Ascending aorta (tissue), 2 donors: ENCODE data around the gene OR9A2. TPM values are rescaled to one million over a fixed set of nuclear protein-coding genes. Genes with fewer than 3 reads are reported as not detected.
"Not testable (repeated sequence)": the region's sequence is repeated elsewhere in the genome, so short reads cannot be mapped to it uniquely, and the experiment has no call there.

Experiments used
- DNase-seq, 2 donors: peaks; one replicate each; pipeline ENCODE4 v3.0.0-alpha.2; 2019; ENCODE audit warnings: low spot score in 2 of 2
- H3K27ac ChIP-seq, 2 donors: fragments of 200-600 bp; sonication (generic); one replicate each; pipeline ENCODE4 v1.5.1; 2016 to 2017; ENCODE audit warnings: mild to moderate bottlenecking in 1 of 2
- H3K27me3 ChIP-seq: fragments of 200-600 bp; sonication (generic); one replicate; pipeline ENCODE4 v1.5.1; 2017
- H3K36me3 ChIP-seq, 2 donors: fragments of 200-600 bp; sonication (generic); one replicate each; pipeline ENCODE4 v1.5.1; 2016
- H3K4me1 ChIP-seq, 2 donors: fragments of 200-600 bp; sonication (generic); one replicate each; pipeline ENCODE4 v1.5.1; 2016 to 2017; ENCODE audit warnings: mild to moderate bottlenecking in 1 of 2
- H3K4me3 ChIP-seq, 2 donors: fragments of 200-600 bp; sonication (generic); one replicate each; pipeline ENCODE4 v1.5.1; 2016 to 2017; ENCODE audit warnings: mild to moderate bottlenecking in 1 of 2
- H3K9me3 ChIP-seq, 2 donors: fragments of 200-600 bp; sonication (generic); one replicate each; pipeline ENCODE4 v1.5.1; 2016
- intact Hi-C: fragments of 100-400 bp; cut with DNase I; formaldehyde crosslinking; loops from one replicate; pipeline ENCODE4 v1.15.1; 2023
- total RNA-seq: library from RNA; depleted of rRNA; stranded (reverse); fragments of >200 nt; gene quantifications from one replicate; pipeline ENCODE4 v1.1.0, GENCODE V29; 2016
- TF ChIP-seq, protein P1 (sequence below), 3 experiments: fragments of 200-600 bp in 2 of 3; fragments of 450-650 bp in 1 of 3; sonication (generic) in 2 of 3; IDR thresholded peaks; one replicate each; pipeline ENCODE4 v1.5.1; 2016 to 2019; ENCODE audit warnings: antibody characterized with exemption in 3 of 3, mild to moderate bottlenecking in 1 of 3, moderate library complexity in 1 of 3

Gene OR9A2
- total RNA-seq, 1 donor from 2014 or later: not detected

DNA sequence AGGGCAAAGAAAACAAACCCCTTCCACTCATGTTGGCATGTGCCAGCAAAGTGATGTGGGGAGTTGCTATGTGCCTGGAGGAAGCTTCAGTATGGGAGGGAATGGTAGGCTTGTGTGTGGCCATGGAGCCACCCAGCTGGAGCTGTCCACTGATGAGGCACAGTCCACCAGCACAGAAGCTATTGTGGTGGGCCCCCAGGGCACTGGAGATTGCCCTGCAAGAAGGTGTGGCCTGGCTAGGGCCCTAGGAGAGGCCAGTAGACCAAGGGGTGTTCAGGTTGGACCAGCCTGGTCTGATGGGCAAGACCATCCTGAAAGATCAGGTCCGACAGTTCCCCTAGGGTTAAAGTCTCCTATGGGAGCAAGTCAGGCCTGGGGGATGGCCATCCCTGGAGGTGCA is 42.6 kb downstream of the OR9A2 start:
- no peaks in the 10 kb centered on the region for H3K4me1 ChIP-seq

DNA sequence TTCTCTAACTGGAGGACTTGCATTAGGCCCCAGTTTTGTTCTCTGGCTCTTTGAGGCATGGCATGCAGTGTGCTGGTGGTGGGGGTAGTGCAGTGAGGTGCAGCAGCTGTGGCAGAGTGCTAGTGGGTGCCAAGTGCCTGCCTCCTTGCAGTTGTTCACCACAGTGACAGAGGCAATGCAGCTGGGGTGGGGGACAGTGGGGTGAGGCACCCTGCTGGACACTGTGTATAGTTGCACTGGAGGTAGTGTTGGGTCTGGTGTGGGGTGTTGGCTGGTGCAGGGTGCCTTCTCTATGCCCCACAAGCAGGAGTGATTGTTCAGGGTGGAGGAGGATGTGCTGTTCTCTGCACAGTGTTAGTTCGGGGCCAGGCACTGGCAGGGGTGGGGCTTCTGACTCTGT is 43.1 kb downstream of the OR9A2 start:
- H3K36me3 ChIP-seq: no peaks in the 10 kb centered on the region
- H3K4me1 ChIP-seq: no peaks in the 10 kb centered on the region
- no peak for DNase-seq
- TF ChIP-seq, protein P1, sequence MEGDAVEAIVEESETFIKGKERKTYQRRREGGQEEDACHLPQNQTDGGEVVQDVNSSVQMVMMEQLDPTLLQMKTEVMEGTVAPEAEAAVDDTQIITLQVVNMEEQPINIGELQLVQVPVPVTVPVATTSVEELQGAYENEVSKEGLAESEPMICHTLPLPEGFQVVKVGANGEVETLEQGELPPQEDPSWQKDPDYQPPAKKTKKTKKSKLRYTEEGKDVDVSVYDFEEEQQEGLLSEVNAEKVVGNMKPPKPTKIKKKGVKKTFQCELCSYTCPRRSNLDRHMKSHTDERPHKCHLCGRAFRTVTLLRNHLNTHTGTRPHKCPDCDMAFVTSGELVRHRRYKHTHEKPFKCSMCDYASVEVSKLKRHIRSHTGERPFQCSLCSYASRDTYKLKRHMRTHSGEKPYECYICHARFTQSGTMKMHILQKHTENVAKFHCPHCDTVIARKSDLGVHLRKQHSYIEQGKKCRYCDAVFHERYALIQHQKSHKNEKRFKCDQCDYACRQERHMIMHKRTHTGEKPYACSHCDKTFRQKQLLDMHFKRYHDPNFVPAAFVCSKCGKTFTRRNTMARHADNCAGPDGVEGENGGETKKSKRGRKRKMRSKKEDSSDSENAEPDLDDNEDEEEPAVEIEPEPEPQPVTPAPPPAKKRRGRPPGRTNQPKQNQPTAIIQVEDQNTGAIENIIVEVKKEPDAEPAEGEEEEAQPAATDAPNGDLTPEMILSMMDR (IDR thresholded peaks at IDR 0.05): no peak
- intact Hi-C loops: no loop called here
- no peaks in the 10 kb centered on the region for H3K9me3 ChIP-seq
- H3K4me3 ChIP-seq: no peak overlapping the region
- H3K27me3 ChIP-seq: no peaks in the 10 kb centered on the region
- no peak overlapping the region for H3K27ac ChIP-seq

More for the DNA sequence above, 42.6 kb downstream of the OR9A2 start:
- no peaks in the 10 kb centered on the region for H3K36me3 ChIP-seq
- TF ChIP-seq, protein P1 (IDR thresholded peaks at IDR 0.05): no peak
- H3K27ac ChIP-seq: no peak overlapping the region
- no peak overlapping the region for H3K4me3 ChIP-seq
- DNase-seq: no peak
- no peaks in the 10 kb centered on the region for H3K27me3 ChIP-seq
- H3K9me3 ChIP-seq: no peaks in the 10 kb centered on the region
- intact Hi-C loops: no loop called here

DNA sequence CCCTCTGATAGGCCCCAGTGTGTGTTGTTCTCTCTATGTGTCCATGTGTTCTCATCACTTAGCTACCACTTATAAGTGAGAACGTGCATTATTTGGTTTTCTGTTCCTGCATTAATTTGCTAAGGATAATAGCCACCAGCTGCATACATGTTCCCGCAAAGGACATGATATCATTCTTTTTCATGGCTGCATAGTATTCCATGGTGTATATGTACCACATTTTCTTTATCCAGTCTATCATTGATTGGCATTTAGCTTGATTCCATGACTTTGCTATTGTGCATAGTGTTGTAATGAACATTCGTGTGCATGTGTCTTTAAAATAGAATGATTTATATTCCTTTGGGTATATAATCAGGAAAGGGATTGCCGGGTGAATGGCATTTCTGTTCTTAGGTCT is 48.5 kb downstream of the OR9A2 start:
- intact Hi-C loops, H3K36me3 ChIP-seq, H3K9me3 ChIP-seq: not testable (repeated sequence)

More for the DNA sequence above, 48.5 kb downstream of the OR9A2 start:
- not testable (repeated sequence) for H3K4me1 ChIP-seq, H3K4me3 ChIP-seq, H3K27ac ChIP-seq, DNase-seq, H3K27me3 ChIP-seq

Other genes starting within 250 kb of the OR9A2 start
- gene EPHB6, start 172.1 kb downstream of the OR9A2 start, total RNA-seq: 13.1 TPM
- not detected for gene TRPV6, start 141.4 kb downstream of the OR9A2 start, total RNA-seq
- gene TRPV5, start 93.4 kb downstream of the OR9A2 start, total RNA-seq: not detected
- not detected for gene LLCFC1, start 87.6 kb downstream of the OR9A2 start, total RNA-seq
- not detected for gene KEL, start 64.8 kb downstream of the OR9A2 start, total RNA-seq
- gene OR6V1, start 25.2 kb upstream of the OR9A2 start, total RNA-seq: not detected
- not detected for gene PIP, start 104.9 kb upstream of the OR9A2 start, total RNA-seq
- not detected for gene TAS2R39, start 156.3 kb upstream of the OR9A2 start, total RNA-seq
- gene TAS2R40, start 194.9 kb upstream of the OR9A2 start, total RNA-seq: not detected
- 174 TPM for gene GSTK1, start 236.3 kb upstream of the OR9A2 start, total RNA-seq